ENCODE data around the gene SOCS7. TPM values are rescaled to one million over a fixed set of nuclear protein-coding genes. Genes with fewer than 3 reads are reported as not detected.

Gene SOCS7
- total RNA-seq, 1 experiment from 2014 or later: 83.6 TPM

GRCh38 chr17:38353086-38353604 lies 1.5 kb downstream of the SOCS7 start:
- TF ChIP-seq CTCF (IDR thresholded peaks at IDR 0.05; ENCODE audit: unreplicated experiment): no peak

GRCh38 chr17:38353668-38354067 lies 2.0 kb downstream of the SOCS7 start:
- no peak for DNase-seq
- intact Hi-C loops (cut with micrococcal nuclease; ENCODE audit: unreplicated experiment): loop anchor here (5.0 kb wide), 1 partner anchor 129 kb away; no protein-coding TSS in a partner anchor
- peaks cover 30% of the 10 kb centered on the region for H3K36me3 Mint-ChIP-seq (ENCODE audit: insufficient read depth, unreplicated experiment)
- no peaks in the 10 kb centered on the region for H3K27me3 Mint-ChIP-seq (ENCODE audit: unreplicated experiment)
- peak overlapping the region; percentile 59 for H3K27ac Mint-ChIP-seq (ENCODE audit: unreplicated experiment)
- no peaks in the 10 kb centered on the region for H3K9me3 Mint-ChIP-seq (ENCODE audit: low read depth, unreplicated experiment)
- no peak for TF ChIP-seq CTCF (IDR thresholded peaks at IDR 0.05; ENCODE audit: unreplicated experiment)
- CTCF ChIA-PET: interaction anchor here (0.6 to 10.3 kb wide), 11 partner anchors 8 to 1044 kb away, joined by 3 to 434 read pairs (median 5); no protein-coding TSS in a partner anchor
- BruUV-seq (replicated peaks): no TSS peak
- peak overlapping the region; percentile 76 for H3K4me3 Mint-ChIP-seq (ENCODE audit: low read depth, unreplicated experiment)
- H3K4me1 Mint-ChIP-seq (ENCODE audit: low read depth, unreplicated experiment): peaks cover 78% of the 10 kb centered on the region

More at GRCh38 chr17:38353086-38353604, 1.5 kb downstream of the SOCS7 start:
- no peak for DNase-seq
- intact Hi-C loops (cut with micrococcal nuclease; ENCODE audit: unreplicated experiment): loop anchor here (5.0 kb wide), 1 partner anchor 129 kb away; no protein-coding TSS in a partner anchor
- H3K4me1 Mint-ChIP-seq (ENCODE audit: low read depth, unreplicated experiment): peaks cover 74% of the 10 kb centered on the region
- BruUV-seq (replicated peaks): no TSS peak
- no peaks in the 10 kb centered on the region for H3K9me3 Mint-ChIP-seq (ENCODE audit: low read depth, unreplicated experiment)
- no peaks in the 10 kb centered on the region for H3K27me3 Mint-ChIP-seq (ENCODE audit: unreplicated experiment)
- peak overlapping the region; percentile 59 for H3K27ac Mint-ChIP-seq (ENCODE audit: unreplicated experiment)
- H3K4me3 Mint-ChIP-seq (ENCODE audit: low read depth, unreplicated experiment): peak overlapping the region; percentile 76
- H3K36me3 Mint-ChIP-seq (ENCODE audit: insufficient read depth, unreplicated experiment): peaks cover 30% of the 10 kb centered on the region
- CTCF ChIA-PET: interaction anchor here (0.6 to 10.3 kb wide), 14 partner anchors 9 to 1045 kb away, joined by 3 to 434 read pairs (median 4); no protein-coding TSS in a partner anchor

- no TSS peak for BruUV-seq (replicated peaks)
- intact Hi-C loops (cut with micrococcal nuclease; ENCODE audit: unreplicated experiment): loop anchor here (5.0 kb wide), 1 partner anchor 128 kb away; no protein-coding TSS in a partner anchor
Observed at GRCh38 chr17:38354466-38354865, 2.8 kb downstream of the SOCS7 start.

GRCh38 chr17:38355251-38355650 lies 3.6 kb downstream of the SOCS7 start:
- no peak for DNase-seq
- Mint-ChIP-seq H3K9me3 (ENCODE audit: low read depth, unreplicated experiment) (no peaks in the 10 kb centered on the region), H3K36me3 (ENCODE audit: insufficient read depth, unreplicated experiment) (peaks cover 30% of the 10 kb centered on the region), H3K27ac (ENCODE audit: unreplicated experiment) (no peak overlapping the region), H3K27me3 (ENCODE audit: unreplicated experiment) (no peaks in the 10 kb centered on the region), H3K4me1 (ENCODE audit: low read depth, unreplicated experiment) (peaks cover 70% of the 10 kb centered on the region), H3K4me3 (ENCODE audit: low read depth, unreplicated experiment) (no peak overlapping the region)
- BruUV-seq (replicated peaks): no TSS peak
- intact Hi-C loops (cut with micrococcal nuclease; ENCODE audit: unreplicated experiment): no loop called here
- CTCF ChIA-PET: interaction anchor here (0.5 to 10.3 kb wide), 9 partner anchors 8 to 1285 kb away, joined by 3 to 434 read pairs (median 4); no protein-coding TSS in a partner anchor
- TF ChIP-seq CTCF (IDR thresholded peaks at IDR 0.05; ENCODE audit: unreplicated experiment): no peak

More at GRCh38 chr17:38354466-38354865, 2.8 kb downstream of the SOCS7 start:
- H3K27me3 Mint-ChIP-seq (ENCODE audit: unreplicated experiment): no peaks in the 10 kb centered on the region
- H3K36me3 Mint-ChIP-seq (ENCODE audit: insufficient read depth, unreplicated experiment): peaks cover 30% of the 10 kb centered on the region
- CTCF ChIA-PET: interaction anchor here (0.6 to 10.3 kb wide), 10 partner anchors 8 to 204 kb away, joined by 3 to 434 read pairs (median 6); no protein-coding TSS in a partner anchor
- H3K4me3 Mint-ChIP-seq (ENCODE audit: low read depth, unreplicated experiment): no peak overlapping the region
- no peak for DNase-seq
- H3K4me1 Mint-ChIP-seq (ENCODE audit: low read depth, unreplicated experiment): peaks cover 78% of the 10 kb centered on the region
- TF ChIP-seq CTCF (IDR thresholded peaks at IDR 0.05; ENCODE audit: unreplicated experiment): no peak
- no peak overlapping the region for H3K27ac Mint-ChIP-seq (ENCODE audit: unreplicated experiment)
- H3K9me3 Mint-ChIP-seq (ENCODE audit: low read depth, unreplicated experiment): no peaks in the 10 kb centered on the region

Data from Calu3 (cell line).